ENCODE results near the gene GNG4. TPM values are rescaled to one million over a fixed set of nuclear protein-coding genes. Genes with fewer than 3 reads are reported as not detected.
A peak's percentile ranks its signal among the peaks of the same experiment; 100 is the strongest.
"Not testable (repeated sequence)": the region's sequence is repeated elsewhere in the genome, so short reads cannot be mapped to it uniquely, and the experiment has no call there.

The GNG4 gene
- total and polyA plus RNA-seq, 4 donors, result 0.11 to 0.57 (median 0.21) TPM; not detected in 1

GRCh38 chr1:235650341-235651169, 971 bp upstream of the GNG4 start:
- TF ChIP-seq, protein P1, sequence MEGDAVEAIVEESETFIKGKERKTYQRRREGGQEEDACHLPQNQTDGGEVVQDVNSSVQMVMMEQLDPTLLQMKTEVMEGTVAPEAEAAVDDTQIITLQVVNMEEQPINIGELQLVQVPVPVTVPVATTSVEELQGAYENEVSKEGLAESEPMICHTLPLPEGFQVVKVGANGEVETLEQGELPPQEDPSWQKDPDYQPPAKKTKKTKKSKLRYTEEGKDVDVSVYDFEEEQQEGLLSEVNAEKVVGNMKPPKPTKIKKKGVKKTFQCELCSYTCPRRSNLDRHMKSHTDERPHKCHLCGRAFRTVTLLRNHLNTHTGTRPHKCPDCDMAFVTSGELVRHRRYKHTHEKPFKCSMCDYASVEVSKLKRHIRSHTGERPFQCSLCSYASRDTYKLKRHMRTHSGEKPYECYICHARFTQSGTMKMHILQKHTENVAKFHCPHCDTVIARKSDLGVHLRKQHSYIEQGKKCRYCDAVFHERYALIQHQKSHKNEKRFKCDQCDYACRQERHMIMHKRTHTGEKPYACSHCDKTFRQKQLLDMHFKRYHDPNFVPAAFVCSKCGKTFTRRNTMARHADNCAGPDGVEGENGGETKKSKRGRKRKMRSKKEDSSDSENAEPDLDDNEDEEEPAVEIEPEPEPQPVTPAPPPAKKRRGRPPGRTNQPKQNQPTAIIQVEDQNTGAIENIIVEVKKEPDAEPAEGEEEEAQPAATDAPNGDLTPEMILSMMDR (IDR thresholded peaks at IDR 0.05; ENCODE audit: control extremely low read depth, extremely low read depth), result no peak
- Histone ChIP-seq H3K9me3 (ENCODE audit: control insufficient read depth in 4 of 4, insufficient read depth in 3 of 4, low read length in 3 of 4) (peaks cover 0 to 6% (median 0%) of the 10 kb centered on the region in 4 donors), H3K9ac (ENCODE audit: insufficient read depth in 1 of 2, low read length in 2 of 2) (no peak overlapping the region), H3K27me3 (ENCODE audit: control insufficient read depth in 3 of 3, insufficient read depth in 3 of 3, low read length in 2 of 3) (peaks cover 0 to 42% (median 34%) of the 10 kb centered on the region in 3 donors), H3K4me1 (ENCODE audit: control insufficient read depth in 5 of 5, insufficient read depth in 5 of 5, low read length in 5 of 5) (peaks cover 2 to 15% (median 9%) of the 10 kb centered on the region in 5 donors), H3K36me3 (ENCODE audit: control insufficient read depth in 4 of 4, insufficient read depth in 4 of 4, low read length in 4 of 4) (no peaks in the 10 kb centered on the region), H3K27ac (ENCODE audit: low read depth in 1 of 2, low read length in 1 of 2) (no peak overlapping the region), H3K4me3 (no peak overlapping the region)
- peak; percentile 28 to 54 (median 33) for DNase-seq
- ATAC-seq (ENCODE audit: insufficient read depth, low FRiP score), result no peak
- WGBS, 2 donors, result 2 to 3% methylated on average over 51 to 71 of the region's 71 CpGs

GRCh38 chr1:235648954-235649367, 623 bp downstream of the GNG4 start:
- Histone ChIP-seq H3K27ac (ENCODE audit: low read depth in 1 of 2, low read length in 1 of 2) (no peak overlapping the region), H3K4me1 (ENCODE audit: control insufficient read depth in 5 of 5, insufficient read depth in 5 of 5, low read length in 5 of 5) (peaks cover 2 to 15% (median 9%) of the 10 kb centered on the region in 5 donors), H3K9me3 (ENCODE audit: control insufficient read depth in 4 of 4, insufficient read depth in 3 of 4, low read length in 3 of 4) (peaks cover 0 to 4% (median 0%) of the 10 kb centered on the region in 4 donors), H3K36me3 (ENCODE audit: control insufficient read depth in 4 of 4, insufficient read depth in 4 of 4, low read length in 4 of 4) (no peaks in the 10 kb centered on the region), H3K27me3 (ENCODE audit: control insufficient read depth in 3 of 3, insufficient read depth in 3 of 3, low read length in 2 of 3) (peaks cover 7 to 34% (median 30%) of the 10 kb centered on the region in 3 donors), H3K4me3 (no peak overlapping the region), H3K9ac (ENCODE audit: insufficient read depth in 1 of 2, low read length in 2 of 2) (no peak overlapping the region)
- TF ChIP-seq, protein P1 (IDR thresholded peaks at IDR 0.05; ENCODE audit: control extremely low read depth, extremely low read depth), result no peak
- WGBS, 2 donors, result 0 to 1% methylated on average over 30 of the region's 30 CpGs
- ATAC-seq (ENCODE audit: insufficient read depth, low FRiP score), result peak; percentile 85
- peak; percentile 85 to 88 (median 85) for DNase-seq

DNA sequence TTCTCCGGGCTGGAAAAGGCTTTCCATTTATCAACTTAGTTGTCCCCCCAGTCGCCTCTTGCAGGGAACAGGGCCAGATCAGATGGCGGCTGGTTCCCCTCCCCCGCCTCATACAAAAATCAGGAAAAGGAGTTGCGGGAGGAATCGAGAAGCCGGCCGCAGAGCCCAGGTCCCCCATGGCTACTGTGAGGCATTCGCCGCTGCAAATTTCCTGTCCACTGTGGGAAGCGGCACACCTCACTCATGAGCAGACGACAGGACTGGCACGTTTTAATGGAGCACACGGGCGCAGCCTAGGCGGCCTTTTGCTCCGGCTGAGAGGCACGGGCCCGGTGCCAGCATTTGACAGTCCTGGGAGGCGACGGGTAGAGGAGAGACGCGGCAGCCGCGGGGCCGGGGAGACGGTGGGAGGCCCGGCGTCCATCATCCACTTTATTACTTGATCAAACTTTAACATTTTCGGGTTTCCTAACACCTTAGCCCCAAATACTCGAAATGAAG, 1.1 kb downstream of the GNG4 start:
- 7% methylated on average over 31 of the region's 31 CpGs for WGBS, 2 donors
- Histone ChIP-seq H3K9me3 (ENCODE audit: control insufficient read depth in 4 of 4, insufficient read depth in 3 of 4, low read length in 3 of 4) (peaks cover 0 to 4% (median 0%) of the 10 kb centered on the region in 4 donors), H3K4me1 (ENCODE audit: control insufficient read depth in 5 of 5, insufficient read depth in 5 of 5, low read length in 5 of 5) (peaks cover 2 to 15% (median 9%) of the 10 kb centered on the region in 5 donors), H3K27ac (ENCODE audit: low read depth in 1 of 2, low read length in 1 of 2) (no peak overlapping the region), H3K4me3 (no peak overlapping the region), H3K9ac (ENCODE audit: insufficient read depth in 1 of 2, low read length in 2 of 2) (no peak overlapping the region), H3K27me3 (ENCODE audit: control insufficient read depth in 3 of 3, insufficient read depth in 3 of 3, low read length in 2 of 3) (peaks cover 7 to 34% (median 30%) of the 10 kb centered on the region in 3 donors), H3K36me3 (ENCODE audit: control insufficient read depth in 4 of 4, insufficient read depth in 4 of 4, low read length in 4 of 4) (no peaks in the 10 kb centered on the region)
- DNase-seq, result peak in 2 of 3 donors; percentile 46 to 59
- no peak for ATAC-seq (ENCODE audit: insufficient read depth, low FRiP score)
- TF ChIP-seq, protein P1 (IDR thresholded peaks at IDR 0.05; ENCODE audit: control extremely low read depth, extremely low read depth), result no peak

GRCh38 chr1:235647537-235647936, 2.0 kb downstream of the GNG4 start:
- not testable (repeated sequence) for H3K9me3 ChIP-seq (ENCODE audit: control insufficient read depth in 4 of 4, insufficient read depth in 3 of 4, low read length in 3 of 4); ATAC-seq (ENCODE audit: insufficient read depth, low FRiP score); DNase-seq; H3K9ac ChIP-seq (ENCODE audit: insufficient read depth in 1 of 2, low read length in 2 of 2); H3K4me3 ChIP-seq; H3K27ac ChIP-seq (ENCODE audit: low read depth in 1 of 2, low read length in 1 of 2); H3K36me3 ChIP-seq (ENCODE audit: control insufficient read depth in 4 of 4, insufficient read depth in 4 of 4, low read length in 4 of 4)
- H3K4me1 ChIP-seq (ENCODE audit: control insufficient read depth in 5 of 5, insufficient read depth in 5 of 5, low read length in 5 of 5), result peaks cover 2 to 15% (median 9%) of the 10 kb centered on the region in 5 donors
- WGBS, 2 donors, result 85 to 87% methylated on average over 12 of the region's 12 CpGs
- peaks cover 7 to 27% (median 27%) of the 10 kb centered on the region in 3 donors for H3K27me3 ChIP-seq (ENCODE audit: control insufficient read depth in 3 of 3, insufficient read depth in 3 of 3, low read length in 2 of 3)

Data from lung (tissue), 12 donors.